HCEC 1CT (cell line): ENCODE results near the gene TSHZ1.
A peak's percentile ranks its signal among the peaks of the same experiment; 100 is the strongest.

Source experiments
- DNase-seq: peaks from one replicate; pipeline ENCODE4 v3.0.0-alpha.2; 2017

Gene TSHZ1, protein sequence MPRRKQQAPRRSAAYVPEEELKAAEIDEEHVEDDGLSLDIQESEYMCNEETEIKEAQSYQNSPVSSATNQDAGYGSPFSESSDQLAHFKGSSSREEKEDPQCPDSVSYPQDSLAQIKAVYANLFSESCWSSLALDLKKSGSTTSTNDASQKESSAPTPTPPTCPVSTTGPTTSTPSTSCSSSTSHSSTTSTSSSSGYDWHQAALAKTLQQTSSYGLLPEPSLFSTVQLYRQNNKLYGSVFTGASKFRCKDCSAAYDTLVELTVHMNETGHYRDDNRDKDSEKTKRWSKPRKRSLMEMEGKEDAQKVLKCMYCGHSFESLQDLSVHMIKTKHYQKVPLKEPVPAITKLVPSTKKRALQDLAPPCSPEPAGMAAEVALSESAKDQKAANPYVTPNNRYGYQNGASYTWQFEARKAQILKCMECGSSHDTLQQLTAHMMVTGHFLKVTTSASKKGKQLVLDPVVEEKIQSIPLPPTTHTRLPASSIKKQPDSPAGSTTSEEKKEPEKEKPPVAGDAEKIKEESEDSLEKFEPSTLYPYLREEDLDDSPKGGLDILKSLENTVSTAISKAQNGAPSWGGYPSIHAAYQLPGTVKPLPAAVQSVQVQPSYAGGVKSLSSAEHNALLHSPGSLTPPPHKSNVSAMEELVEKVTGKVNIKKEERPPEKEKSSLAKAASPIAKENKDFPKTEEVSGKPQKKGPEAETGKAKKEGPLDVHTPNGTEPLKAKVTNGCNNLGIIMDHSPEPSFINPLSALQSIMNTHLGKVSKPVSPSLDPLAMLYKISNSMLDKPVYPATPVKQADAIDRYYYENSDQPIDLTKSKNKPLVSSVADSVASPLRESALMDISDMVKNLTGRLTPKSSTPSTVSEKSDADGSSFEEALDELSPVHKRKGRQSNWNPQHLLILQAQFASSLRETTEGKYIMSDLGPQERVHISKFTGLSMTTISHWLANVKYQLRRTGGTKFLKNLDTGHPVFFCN (N-terminal part only)

GRCh38 chr18:75210274-75211001, at the start of gene TSHZ1:
TSS of gene TSHZ1 (plus strand) at chr18:75210797. CDS start at chr18:75211877, 1,080 bp downstream.
- DNase-seq, result peak; percentile 86

GRCh38 chr18:75161256-75162028, 49.2 kb upstream of the TSHZ1 start:
- no peak for DNase-seq

GRCh38 chr18:75162467-75162866, 48.1 kb upstream of the TSHZ1 start:
- DNase-seq, result peak; percentile 3

DNA sequence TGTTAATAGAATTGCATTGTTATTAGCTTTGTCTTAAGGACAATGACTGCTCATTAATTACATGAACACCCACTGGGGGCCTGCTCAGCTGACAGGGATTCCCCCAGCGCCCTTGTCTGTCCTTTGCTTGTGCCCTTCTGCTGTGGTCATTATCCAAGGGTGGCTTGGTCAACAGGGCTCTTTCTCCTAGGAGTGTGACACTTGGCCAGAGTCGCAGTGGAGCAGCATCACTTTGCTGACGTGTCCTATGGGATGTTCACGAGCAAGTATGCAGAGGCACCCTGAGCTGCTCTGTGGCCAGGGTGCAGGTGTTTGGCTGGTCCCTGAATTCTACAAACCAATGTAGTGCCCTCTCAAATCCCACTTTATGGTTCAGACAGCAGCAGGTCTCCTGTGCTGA, 47.6 kb upstream of the TSHZ1 start:
- DNase-seq, result no peak

DNA sequence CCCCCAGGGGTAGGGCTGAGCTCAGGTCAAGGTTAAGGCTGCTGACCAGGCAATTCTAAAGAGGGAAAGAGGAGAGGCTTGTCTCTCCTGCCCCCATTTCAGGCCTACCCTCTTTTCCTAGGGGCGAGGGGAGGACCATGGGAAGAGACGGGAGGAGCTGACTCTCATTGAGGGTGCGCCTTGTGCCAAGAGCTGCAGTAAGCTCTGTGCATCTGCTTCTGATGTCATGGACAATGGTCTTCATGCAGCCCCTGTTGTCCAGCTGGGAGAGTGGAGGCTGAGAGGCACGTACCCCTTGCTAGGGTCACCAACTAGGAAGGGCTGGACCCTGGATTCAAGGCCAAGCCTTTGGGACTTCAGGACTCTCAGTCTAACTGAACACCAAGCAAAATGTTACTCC, 46.9 kb upstream of the TSHZ1 start:
- no peak for DNase-seq

DNA sequence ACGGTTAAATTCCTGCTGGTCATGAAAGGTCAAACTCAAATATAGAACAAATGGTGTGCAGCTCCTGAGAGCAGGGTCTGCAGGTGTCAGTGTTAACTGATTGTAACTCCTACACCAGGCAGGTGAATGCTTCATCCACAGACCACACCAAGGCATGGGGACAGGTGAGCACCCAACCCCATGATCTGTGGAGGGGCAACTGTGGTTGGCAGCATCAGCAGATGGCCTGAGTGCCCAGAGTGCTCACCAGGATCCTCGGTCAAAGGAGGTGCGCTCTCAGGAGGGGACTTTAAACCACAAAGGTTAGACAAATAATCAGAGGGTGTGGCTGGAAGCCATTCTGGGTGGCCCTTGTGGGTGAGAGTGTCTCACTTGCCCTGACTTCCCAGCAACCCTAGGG, 46.1 kb upstream of the TSHZ1 start:
- DNase-seq, result no peak

DNA sequence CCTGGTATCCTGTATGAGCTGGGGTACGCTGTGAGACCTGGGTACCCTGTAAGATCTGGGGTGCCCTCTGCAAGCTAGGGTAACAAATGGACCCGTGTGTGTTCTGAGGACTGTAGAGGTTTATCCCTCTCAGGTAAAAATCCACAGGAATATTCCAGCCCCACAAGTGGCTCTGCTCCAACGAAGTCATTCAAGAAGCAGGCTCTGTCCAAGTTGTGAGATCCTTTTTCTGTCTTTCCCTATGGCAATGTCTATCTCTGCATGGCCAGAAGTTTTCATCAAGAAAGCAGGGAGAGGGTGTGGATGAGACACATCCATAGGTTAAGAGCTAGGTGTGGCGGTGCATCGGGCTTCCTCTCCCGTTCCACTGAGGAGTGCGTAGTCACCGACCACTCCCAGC, 44.7 kb upstream of the TSHZ1 start:
- DNase-seq, result no peak

GRCh38 chr18:75167137-75167536, 43.5 kb upstream of the TSHZ1 start:
- DNase-seq, result no peak

GRCh38 chr18:75167759-75168618, 42.6 kb upstream of the TSHZ1 start:
- no peak for DNase-seq

DNA sequence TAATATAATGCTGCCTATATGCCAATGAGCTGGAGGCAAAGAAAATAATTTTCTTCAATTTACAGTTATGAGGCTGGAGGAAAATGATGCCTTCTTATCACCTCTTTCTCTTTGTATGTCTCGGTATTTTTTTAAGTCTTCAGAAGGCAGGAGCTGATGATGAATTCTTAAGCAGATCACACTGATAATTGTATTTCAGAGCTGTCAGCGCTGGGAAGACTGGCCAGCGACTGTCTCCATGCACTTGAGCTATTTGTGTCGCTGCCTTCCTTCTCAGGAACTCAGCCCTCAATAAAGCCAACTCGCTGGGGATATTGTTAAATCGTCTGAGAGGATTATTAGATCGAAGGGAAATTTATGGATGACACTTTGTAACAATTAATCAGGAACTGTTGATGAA, 42.0 kb upstream of the TSHZ1 start:
- DNase-seq, result no peak

DNA sequence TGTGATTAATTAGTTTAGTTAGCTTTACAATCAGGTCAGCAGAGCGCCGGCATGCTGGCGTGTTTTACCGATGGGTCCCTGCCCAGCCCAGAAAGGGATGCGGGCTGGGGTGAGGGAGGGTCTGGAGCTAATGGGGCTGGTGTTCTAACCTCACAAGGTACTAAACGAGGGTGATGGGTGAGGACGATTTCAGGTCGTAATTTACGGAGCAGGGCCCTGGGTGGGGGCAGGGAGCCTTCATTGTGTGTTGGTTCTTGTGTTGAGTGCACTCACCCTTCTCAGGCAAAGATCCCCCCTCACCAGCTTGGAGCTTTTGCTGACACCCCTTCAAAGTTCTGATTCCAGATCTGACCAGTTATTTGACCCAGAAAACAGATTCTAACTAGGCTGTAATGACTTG, 41.2 kb upstream of the TSHZ1 start:
- no peak for DNase-seq

- no peak for DNase-seq
Measured at GRCh38 chr18:75170022-75170789, 40.4 kb upstream of the TSHZ1 start.

DNA sequence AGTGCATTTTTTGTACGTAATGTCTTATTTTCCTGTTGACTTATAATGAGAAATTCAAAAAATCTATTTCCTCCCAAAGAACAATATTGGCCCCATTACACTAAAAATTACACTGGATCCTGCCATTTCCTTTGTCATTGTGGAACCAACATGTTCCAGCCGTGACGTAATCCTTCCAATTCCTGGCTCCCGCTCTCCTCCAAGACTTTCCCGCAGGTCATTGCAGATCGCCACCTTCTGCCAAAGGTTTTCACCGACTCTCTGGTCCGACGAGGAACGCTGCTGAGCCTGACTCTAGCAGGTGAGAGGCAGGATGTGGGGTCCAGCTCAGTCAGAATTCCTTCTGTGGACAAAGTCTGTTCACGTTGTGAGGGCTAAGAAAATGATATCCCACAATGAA, 39.7 kb upstream of the TSHZ1 start:
- no peak for DNase-seq

GRCh38 chr18:75172299-75173124, 38.1 kb upstream of the TSHZ1 start:
- DNase-seq, result no peak

DNA sequence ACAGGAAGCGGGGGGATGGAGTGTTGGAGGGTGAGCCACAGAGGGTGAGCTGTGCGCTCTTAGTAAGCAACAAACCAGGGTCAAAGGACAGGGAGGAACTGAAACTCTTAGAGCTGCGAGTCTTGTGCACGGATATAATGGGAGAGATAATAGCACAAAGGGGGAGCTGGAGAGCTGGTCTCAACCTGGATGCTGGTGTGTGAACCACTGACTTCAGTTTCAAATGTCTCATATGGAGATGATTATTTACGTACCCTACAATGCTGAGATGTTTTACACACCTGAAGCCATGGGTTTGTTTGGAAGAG, 37.5 kb upstream of the TSHZ1 start:
- DNase-seq, result no peak

DNA sequence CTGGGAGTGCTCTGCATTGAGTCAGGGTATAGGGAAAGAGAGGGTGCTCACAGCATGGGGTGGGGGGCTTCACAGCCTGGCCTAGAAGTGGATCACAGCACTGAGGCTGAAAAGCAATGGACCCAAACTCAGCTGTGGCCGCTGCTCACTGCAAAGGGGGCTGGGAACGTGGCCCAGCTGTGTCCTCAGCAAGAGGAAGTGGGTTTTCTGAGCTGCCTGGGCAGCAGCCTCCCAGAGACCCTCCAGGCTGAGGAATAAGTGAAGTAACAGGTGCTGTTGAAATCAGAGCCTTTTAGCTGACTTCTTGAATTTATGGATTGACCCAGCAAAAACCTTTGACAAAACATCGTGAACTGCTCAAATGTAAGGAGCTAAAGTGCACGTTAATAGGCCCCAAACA, 36.9 kb upstream of the TSHZ1 start:
- no peak for DNase-seq

DNA sequence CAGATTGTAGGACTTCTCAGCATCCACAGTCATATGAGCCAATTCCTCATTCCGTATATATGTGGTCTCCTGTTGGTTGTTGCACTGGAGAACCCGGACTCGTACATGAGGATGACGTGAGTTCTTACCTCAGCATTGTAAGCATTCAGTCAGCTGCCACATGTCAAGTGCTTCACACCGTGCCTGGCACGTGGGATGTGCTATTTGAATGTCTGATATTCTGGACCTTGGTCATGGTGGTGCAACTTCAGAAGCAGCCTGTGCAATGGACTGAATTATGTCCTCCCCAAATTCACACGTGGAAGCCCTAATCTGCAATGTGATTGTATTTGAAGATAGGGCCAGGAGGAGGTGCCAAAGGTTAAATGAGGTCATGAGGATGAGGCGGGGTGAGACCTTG, 33.7 kb upstream of the TSHZ1 start:
- no peak for DNase-seq

DNA sequence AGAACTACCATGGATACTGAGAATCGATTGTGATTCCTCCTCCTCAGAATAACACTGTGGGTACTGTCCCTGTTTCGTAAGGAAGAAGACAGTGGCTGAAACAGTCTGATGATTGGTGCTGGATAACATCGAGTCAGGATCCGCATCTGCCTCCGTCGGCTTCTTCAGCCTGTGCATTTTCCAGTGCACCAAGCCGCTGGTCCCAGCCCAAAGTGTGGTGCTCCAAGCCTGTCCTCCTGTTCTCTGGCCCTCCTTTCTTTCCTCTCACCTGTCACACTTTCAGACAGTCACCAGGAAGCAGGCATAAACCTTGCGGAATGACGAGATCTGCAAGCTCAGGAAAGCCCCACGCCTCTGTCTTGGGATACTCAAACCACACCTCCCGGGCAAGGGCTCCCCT, 32.2 kb upstream of the TSHZ1 start:
- no peak for DNase-seq

DNA sequence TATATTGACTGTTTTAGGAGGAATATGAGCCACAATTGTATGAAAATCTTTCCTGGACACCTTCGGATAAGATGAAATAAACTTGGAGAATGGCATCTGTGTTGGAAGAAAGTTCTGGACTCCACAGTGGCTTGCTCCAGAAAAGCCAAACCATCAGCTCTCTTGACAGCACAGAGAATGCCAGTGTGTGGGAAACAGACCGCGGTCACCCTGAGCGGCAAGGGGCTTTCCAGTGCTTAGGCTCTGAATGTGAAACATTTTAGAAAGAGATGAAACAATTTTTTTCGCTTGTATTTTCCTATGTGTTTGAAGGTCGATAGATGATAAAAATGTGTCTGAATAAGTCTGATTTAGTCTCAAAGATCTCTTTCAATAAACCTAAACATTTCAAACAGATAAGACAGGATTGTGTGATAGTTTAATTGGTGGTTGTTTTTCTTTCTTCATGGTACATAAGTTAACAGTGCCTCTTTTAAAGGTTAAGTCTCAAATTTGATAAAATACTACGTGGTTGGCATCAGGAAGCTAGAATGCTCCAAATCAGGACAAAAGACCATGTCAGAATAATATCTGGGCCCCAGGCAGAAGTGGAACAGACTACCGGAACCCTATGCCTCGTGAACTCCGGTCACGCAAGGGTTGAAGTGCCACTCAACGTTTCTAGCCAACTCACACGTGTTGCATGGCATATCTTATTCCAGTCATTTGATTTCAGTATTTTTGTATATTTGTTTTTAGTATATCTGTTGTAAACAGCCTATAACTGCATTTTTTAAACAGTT, 30.6 kb upstream of the TSHZ1 start:
- DNase-seq, result no peak
